HepG2 (cell line): ENCODE data around the gene SLC12A3. TPM values are rescaled to one million over a fixed set of nuclear protein-coding genes. Genes with fewer than 3 reads are reported as not detected.

Experiments
- AHDC1 ChIP-seq: sonication (generic); formaldehyde crosslinking; IDR thresholded peaks from 2 replicates; pipeline ENCODE4 v1.5.1; 2020; ENCODE audit warnings: mild to moderate bottlenecking, missing genetic modification reagents, borderline replicate concordance
- MLXIP ChIP-seq: sonication (generic); formaldehyde crosslinking; IDR thresholded peaks from 2 replicates; pipeline ENCODE4 v1.9.0; 2021; ENCODE audit warnings: missing genetic modification reagents, borderline replicate concordance
- NFKB2 ChIP-seq: sonication (generic); formaldehyde crosslinking; IDR thresholded peaks from 2 replicates; pipeline ENCODE4 v1.4.0; 2020; ENCODE audit warnings: missing genetic modification reagents, borderline replicate concordance
- NR2F2 ChIP-seq: IDR thresholded peaks from 2 replicates; pipeline ENCODE4 v1.6.1; 2012; ENCODE audit warnings: low read depth, inconsistent platforms, borderline replicate concordance
- ZBTB46 ChIP-seq: sonication (generic); formaldehyde crosslinking; IDR thresholded peaks from 2 replicates; pipeline ENCODE4 v1.4.0; 2020; ENCODE audit warnings: mild to moderate bottlenecking, missing genetic modification reagents, borderline replicate concordance
- polyA plus RNA-seq, 8 experiments: library from polyadenylated mRNA; depleted of rRNA in 3 of 8; stranded (reverse) in 7 of 8; unstranded in 1 of 8; fragments of >200 nt; fragmentation: Illumina TruSeq in 4 of 8; extraction: Trizol in 4 of 8; gene quantifications; 2 replicates each; pipeline versions ENCODE4 v1.2.1 to v1.2.3, GENCODE V29; 2011 to 2016; ENCODE audit warnings: low read depth in 4 of 8, missing spikeins in 1 of 8, mixed read lengths in 1 of 8; ENCODE audit not compliant: insufficient read depth in 1 of 8
- total RNA-seq, 5 experiments: library from RNA; depleted of rRNA; stranded (reverse); fragments of >200 nt; fragmentation: Illumina TruSeq; extraction: Trizol; gene quantifications; 2 replicates each; pipeline ENCODE4 v1.2.3, GENCODE V29; 2016; ENCODE audit warnings: low read depth in 1 of 5

The SLC12A3 gene
- total and polyA plus RNA-seq, 2 of the 13 experiments (the other 11 are each of a cell fraction or from before 2014, with no cell fraction given): 6.2 TPM; not detected in 1

GRCh38 chr16:56838622-56839337 lies 26.2 kb upstream of the SLC12A3 start (continued):
- TF ChIP-seq ZBTB46 (CRISPR knock-in tag) (no peak), AHDC1 (CRISPR knock-in tag) (peak; percentile 28; the same call in 1 of the 2 replicates), NFKB2 (CRISPR knock-in tag) (no peak), MLXIP (CRISPR knock-in tag) (no peak), NR2F2 (0 out of 2 replicates have a peak, but pooled peaks have one; percentile 21)
- TF ChIP-seq, all 625 proteins: peak for 56
